ENCODE results near the gene MRPL52.
"Not testable (repeated sequence)": the region's sequence is repeated elsewhere in the genome, so short reads cannot be mapped to it uniquely, and the experiment has no call there.

MRPL52 gene

GRCh38 chr14:22822571-22823098 lies 7.1 kb upstream of the MRPL52 start:
- H3K27me3 Mint-ChIP-seq: no peaks in the 10 kb centered on the region
- peaks cover 25% of the 10 kb centered on the region for H3K4me1 Mint-ChIP-seq
- no peaks in the 10 kb centered on the region for H3K9me3 Mint-ChIP-seq
- peak overlapping the region; percentile 62 for H3K4me3 Mint-ChIP-seq
- H3K36me3 Mint-ChIP-seq: no peaks in the 10 kb centered on the region
- H3K27ac Mint-ChIP-seq: no peak overlapping the region

- no peak overlapping the region for H3K4me3 Mint-ChIP-seq
Measured at GRCh38 chr14:22824711-22825359, 4.9 kb upstream of the MRPL52 start.

GRCh38 chr14:22829076-22829660 lies 519 bp upstream of the MRPL52 start:
- not testable (repeated sequence) for H3K27me3 Mint-ChIP-seq, H3K9me3 Mint-ChIP-seq
- H3K4me1 Mint-ChIP-seq: peaks cover 39% of the 10 kb centered on the region
- H3K27ac Mint-ChIP-seq: peak overlapping the region; percentile 93
- H3K4me3 Mint-ChIP-seq: peak overlapping the region; percentile 99
- peaks cover 10% of the 10 kb centered on the region for H3K36me3 Mint-ChIP-seq

More at GRCh38 chr14:22824711-22825359, 4.9 kb upstream of the MRPL52 start:
- Mint-ChIP-seq H3K27me3 (no peaks in the 10 kb centered on the region), H3K4me1 (peaks cover 32% of the 10 kb centered on the region), H3K27ac (no peak overlapping the region), H3K9me3 (no peaks in the 10 kb centered on the region), H3K36me3 (no peaks in the 10 kb centered on the region)

GRCh38 chr14:22830443-22831010 lies 840 bp downstream of the MRPL52 start:
- H3K36me3 Mint-ChIP-seq: peaks cover 12% of the 10 kb centered on the region
- H3K27me3 Mint-ChIP-seq: no peaks in the 10 kb centered on the region
- peak overlapping the region; percentile 93 for H3K27ac Mint-ChIP-seq
- no peaks in the 10 kb centered on the region for H3K9me3 Mint-ChIP-seq
- peak overlapping the region; percentile 99 for H3K4me3 Mint-ChIP-seq
- peaks cover 32% of the 10 kb centered on the region for H3K4me1 Mint-ChIP-seq

- Mint-ChIP-seq H3K4me1 (peaks cover 43% of the 10 kb centered on the region), H3K27ac (peak overlapping the region; percentile 52), H3K27me3 (no peaks in the 10 kb centered on the region), H3K4me3 (peak overlapping the region; percentile 83), H3K9me3 (no peaks in the 10 kb centered on the region), H3K36me3 (peaks cover 17% of the 10 kb centered on the region)
Measured at GRCh38 chr14:22835505-22835904, 5.8 kb downstream of the MRPL52 start.

- Mint-ChIP-seq H3K36me3 (peaks cover 14% of the 10 kb centered on the region), H3K27me3 (no peaks in the 10 kb centered on the region), H3K9me3 (no peaks in the 10 kb centered on the region), H3K27ac (peak within 1 kb of the TSS; percentile 90), H3K4me3 (peak within 1 kb of the TSS; percentile 91), H3K4me1 (peaks cover 35% of the 10 kb centered on the region)
Measured at GRCh38 chr14:22836301-22837113, 6.8 kb downstream of the MRPL52 start, which contains the start of gene MMP14. Gene MMP14, plus strand, starts transcription at chr14:22836585. Its CDS starts 233 bp downstream, at chr14:22836818.

GRCh38 chr14:22837114-22837749 lies 7.5 kb downstream of the MRPL52 start:
- Mint-ChIP-seq H3K27me3 (no peaks in the 10 kb centered on the region), H3K4me3 (peak overlapping the region; percentile 91), H3K4me1 (peaks cover 29% of the 10 kb centered on the region), H3K9me3 (no peaks in the 10 kb centered on the region), H3K36me3 (peaks cover 11% of the 10 kb centered on the region), H3K27ac (peak overlapping the region; percentile 90)

- H3K36me3 Mint-ChIP-seq: peaks cover 11% of the 10 kb centered on the region
- peaks cover 29% of the 10 kb centered on the region for H3K4me1 Mint-ChIP-seq
- peak overlapping the region; percentile 91 for H3K4me3 Mint-ChIP-seq
- H3K27me3 Mint-ChIP-seq: no peaks in the 10 kb centered on the region
- no peaks in the 10 kb centered on the region for H3K9me3 Mint-ChIP-seq
- no peak overlapping the region for H3K27ac Mint-ChIP-seq
Measured at GRCh38 chr14:22837750-22838538, 8.3 kb downstream of the MRPL52 start.

- H3K27ac Mint-ChIP-seq: peak overlapping the region; percentile 55
- peak overlapping the region; percentile 42 for H3K4me3 Mint-ChIP-seq
- H3K27me3 Mint-ChIP-seq: no peaks in the 10 kb centered on the region
- no peaks in the 10 kb centered on the region for H3K9me3 Mint-ChIP-seq
- H3K4me1 Mint-ChIP-seq: peaks cover 29% of the 10 kb centered on the region
- peaks cover 8% of the 10 kb centered on the region for H3K36me3 Mint-ChIP-seq
Measured at GRCh38 chr14:22838631-22839041, 8.9 kb downstream of the MRPL52 start.

GRCh38 chr14:22839159-22839779 lies 9.6 kb downstream of the MRPL52 start:
- peaks cover 29% of the 10 kb centered on the region for H3K4me1 Mint-ChIP-seq
- H3K36me3 Mint-ChIP-seq: peaks cover 8% of the 10 kb centered on the region
- no peaks in the 10 kb centered on the region for H3K9me3 Mint-ChIP-seq
- peak overlapping the region; percentile 55 for H3K27ac Mint-ChIP-seq
- H3K4me3 Mint-ChIP-seq: no peak overlapping the region
- no peaks in the 10 kb centered on the region for H3K27me3 Mint-ChIP-seq

GRCh38 chr14:22841311-22841710 lies 11.6 kb downstream of the MRPL52 start:
- Mint-ChIP-seq H3K9me3 (no peaks in the 10 kb centered on the region), H3K36me3 (peaks cover 1% of the 10 kb centered on the region), H3K4me1 (peaks cover 18% of the 10 kb centered on the region), H3K4me3 (no peak overlapping the region), H3K27ac (no peak overlapping the region), H3K27me3 (no peaks in the 10 kb centered on the region)

GRCh38 chr14:22841769-22842168 lies 12.1 kb downstream of the MRPL52 start:
- peaks cover 16% of the 10 kb centered on the region for H3K4me1 Mint-ChIP-seq
- H3K9me3 Mint-ChIP-seq: no peaks in the 10 kb centered on the region
- no peak overlapping the region for H3K4me3 Mint-ChIP-seq
- no peaks in the 10 kb centered on the region for H3K27me3 Mint-ChIP-seq
- peaks cover 1% of the 10 kb centered on the region for H3K36me3 Mint-ChIP-seq
- no peak overlapping the region for H3K27ac Mint-ChIP-seq

GRCh38 chr14:22842211-22843122 lies 12.8 kb downstream of the MRPL52 start:
- Mint-ChIP-seq H3K36me3 (no peaks in the 10 kb centered on the region), H3K27me3 (no peaks in the 10 kb centered on the region), H3K4me3 (no peak overlapping the region), H3K27ac (no peak overlapping the region), H3K4me1 (peaks cover 11% of the 10 kb centered on the region), H3K9me3 (no peaks in the 10 kb centered on the region)
